IMR-90 (cell line): ENCODE results near the gene MYL11. TPM values are rescaled to one million over a fixed set of nuclear protein-coding genes. Genes with fewer than 3 reads are reported as not detected.

Experiments
- ATAC-seq: fragments of 200-7000 bp; cut with Tn5 transposase; 2 replicates; pipeline ENCODE4 v1.9.1; 2020; ENCODE audit warnings: low read depth, mild to moderate bottlenecking, moderate library complexity
- BruUV-seq: library from RNA; stranded (reverse); fragments of 400-500 nt; replicated peaks from 2 replicates; lab custom pipeline; 2021; lab: Mats Ljungman, UMichigan
- CTCF ChIA-PET: fragments of 300-600 bp; formaldehyde crosslinking; extraction: SDS; loops from one replicate; lab custom pipeline; 2021; ENCODE audit warnings: antibody characterized with exemption; lab: Yijun Ruan, JAX
- POLR2A ChIA-PET: fragments of 300-600 bp; sonication (Branson Sonifier 250); formaldehyde crosslinking; loops from one replicate; lab custom pipeline; 2022; ENCODE audit warnings: antibody characterized with exemption; ENCODE audit not compliant: unreplicated experiment; lab: Charles Lee
- DNase-seq: peaks from one replicate; pipeline ENCODE4 v3.0.0; 2013
- H2AFZ ChIP-seq: replicated peaks from 2 replicates; pipeline ENCODE3; 2013; ENCODE audit warnings: low read length, mild to moderate bottlenecking; ENCODE audit not compliant: poor library complexity
- H2AK5ac ChIP-seq: 2 replicates; pipeline ENCODE4 v1.6.1; 2013; ENCODE audit warnings: low read depth, low read length, inconsistent platforms
- H2AK9ac ChIP-seq: replicated peaks from 2 replicates; pipeline ENCODE3; 2013; ENCODE audit warnings: mild to moderate bottlenecking, low read depth, low read length, moderate library complexity; ENCODE audit not compliant: poor library complexity
- H2BK120ac ChIP-seq: 2 replicates; pipeline ENCODE4 v1.6.1; 2013; ENCODE audit warnings: low read depth, low read length, inconsistent platforms
- H2BK15ac ChIP-seq: 3 replicates; pipeline ENCODE4 v1.6.1; 2013; ENCODE audit warnings: low read depth, low read length, inconsistent platforms
- H2BK20ac ChIP-seq: 2 replicates; pipeline ENCODE4 v1.6.1; 2013; ENCODE audit warnings: low read depth, mild to moderate bottlenecking, inconsistent platforms, low read length, moderate library complexity
- H2BK5ac ChIP-seq: 2 replicates; pipeline ENCODE4 v1.6.1; 2013; ENCODE audit warnings: mild to moderate bottlenecking, low read depth, low read length, inconsistent platforms; ENCODE audit not compliant: poor library complexity, severe bottlenecking
- H3K14ac ChIP-seq: replicated peaks from 2 replicates; pipeline ENCODE4 v1.6.1; 2013; ENCODE audit warnings: low read depth, low read length, inconsistent platforms
- H3K18ac ChIP-seq: 2 replicates; pipeline ENCODE4 v1.6.1; 2013; ENCODE audit warnings: low read depth, low read length, control low read depth
- H3K23ac ChIP-seq: 2 replicates; pipeline ENCODE4 v1.6.1; 2013; ENCODE audit warnings: low read depth, low read length, inconsistent platforms
- H3K27ac ChIP-seq: 2 replicates; pipeline ENCODE4 v1.5.1; 2013; ENCODE audit warnings: mild to moderate bottlenecking, control low read depth, low read length; ENCODE audit not compliant: insufficient read depth
- H3K27me3 ChIP-seq: 2 replicates; pipeline ENCODE4 v1.6.1; 2013; ENCODE audit warnings: low read length; ENCODE audit not compliant: control insufficient read depth, insufficient read depth
- H3K36me3 ChIP-seq: 2 replicates; pipeline ENCODE4 v1.6.1; 2013; ENCODE audit warnings: low read length, mixed read lengths; ENCODE audit not compliant: control insufficient read depth, insufficient read depth
- H3K4ac ChIP-seq: 2 replicates; pipeline ENCODE4 v1.6.1; 2013; ENCODE audit warnings: low read depth, low read length, inconsistent platforms
- H3K4me1 ChIP-seq: 2 replicates; pipeline ENCODE4 v1.6.1; 2013; ENCODE audit warnings: low read length, mixed read lengths; ENCODE audit not compliant: control insufficient read depth, insufficient read depth
- H3K4me2 ChIP-seq: 2 replicates; pipeline ENCODE4 v1.6.1; 2013; ENCODE audit warnings: low read depth, mild to moderate bottlenecking, control low read depth, low read length, moderate library complexity
- H3K4me3 ChIP-seq: 2 replicates; pipeline ENCODE4 v1.5.1; 2013; ENCODE audit warnings: low read depth, mild to moderate bottlenecking, control low read depth, low read length, moderate library complexity; ENCODE audit not compliant: insufficient read depth
- H3K56ac ChIP-seq: 2 replicates; pipeline ENCODE4 v1.6.1; 2013; ENCODE audit warnings: low read length, inconsistent platforms; ENCODE audit not compliant: insufficient read depth; ENCODE audit errors: extremely low read depth
- H3K79me1 ChIP-seq, 2 experiments: 2 replicates each; pipeline ENCODE4 v1.6.1; 2013; ENCODE audit warnings: low read length in 2 of 2, inconsistent platforms in 1 of 2, low read depth in 1 of 2
- H3K9ac ChIP-seq: 2 replicates; pipeline ENCODE4 v1.6.1; 2013; ENCODE audit warnings: low read depth, low read length, control low read depth
- H3K9me1 ChIP-seq: 2 replicates; pipeline ENCODE4 v1.6.1; 2013; ENCODE audit warnings: low read length, inconsistent platforms; ENCODE audit not compliant: insufficient read depth
- H3K9me3 ChIP-seq: 2 replicates; pipeline ENCODE4 v1.6.1; 2013; ENCODE audit warnings: low read length; ENCODE audit not compliant: control insufficient read depth, insufficient read depth
- H4K20me1 ChIP-seq: 2 replicates; pipeline ENCODE4 v1.6.1; 2013; ENCODE audit warnings: low read length, inconsistent platforms; ENCODE audit not compliant: insufficient read depth
- H4K5ac ChIP-seq: 2 replicates; pipeline ENCODE4 v1.6.1; 2013; ENCODE audit warnings: mild to moderate bottlenecking, low read depth, low read length, control low read depth
- H4K8ac ChIP-seq, 2 experiments: 2 replicates each; pipeline ENCODE4 v1.6.1; 2013; ENCODE audit warnings: low read depth in 2 of 2, low read length in 2 of 2, control low read depth in 1 of 2, inconsistent platforms in 1 of 2
- H4K91ac ChIP-seq: 2 replicates; pipeline ENCODE4 v1.6.1; 2013; ENCODE audit warnings: low read depth, low read length, inconsistent platforms; ENCODE audit not compliant: insufficient read depth
- BHLHE40 ChIP-seq: fragments of 150-350 bp; IDR thresholded peaks from 2 replicates; pipeline ENCODE4 v1.6.1; 2016; ENCODE audit warnings: mild to moderate bottlenecking, low read depth, low read length
- CHD1 ChIP-seq: IDR thresholded peaks from 2 replicates; pipeline ENCODE4 v1.6.1; 2012; ENCODE audit warnings: low read depth, low read length, improper control_type of control experiment
- FOS ChIP-seq: fragments of 150-350 bp; IDR thresholded peaks from 2 replicates; pipeline ENCODE4 v1.6.1; 2016; ENCODE audit warnings: low read depth, low read length
- MAFK ChIP-seq: IDR thresholded peaks from 2 replicates; pipeline ENCODE4 v1.6.1; 2012; ENCODE audit warnings: low read depth, low read length, improper control_type of control experiment
- MAZ ChIP-seq: IDR thresholded peaks from 2 replicates; pipeline ENCODE4 v1.6.1; 2012; ENCODE audit warnings: low read depth, mild to moderate bottlenecking, low read length, improper control_type of control experiment, moderate library complexity, borderline replicate concordance
- MXI1 ChIP-seq: IDR thresholded peaks from 2 replicates; pipeline ENCODE4 v1.6.1; 2012; ENCODE audit warnings: low read depth, mild to moderate bottlenecking, low read length, moderate library complexity, borderline replicate concordance
- POLR2A ChIP-seq: IDR thresholded peaks from 2 replicates; pipeline ENCODE4 v1.6.1; 2012; ENCODE audit warnings: mild to moderate bottlenecking, low read depth, low read length
- RAD21 ChIP-seq: IDR thresholded peaks from 2 replicates; pipeline ENCODE4 v1.6.1; 2012; ENCODE audit warnings: low read length, improper control_type of control experiment
- SMC3 ChIP-seq: fragments of 150-350 bp; IDR thresholded peaks from 2 replicates; pipeline ENCODE4 v1.6.1; 2016; ENCODE audit warnings: low read depth, mild to moderate bottlenecking, antibody characterized with exemption, low read length, moderate library complexity
- WGBS, 2 experiments: methylation state at CpG; one replicate each; pipeline versions ENCODE4 v1.1.5 to v1.1.7; 2013; ENCODE audit warnings: missing lambda C conversion rate in 2 of 2; ENCODE audit not compliant: insufficient read length in 1 of 2; ENCODE audit errors: extremely low coverage in 2 of 2; 5-methylcytosine and 5-hydroxymethylcytosine counted together
- dilution Hi-C: fragments of 300-500 bp; cut with HindIII; formaldehyde crosslinking; loops from one replicate; pipeline ENCODE4 v1.14.3; 2018; ENCODE audit warnings: low sequenced_read_pairs; ENCODE audit not compliant: unreplicated experiment
- in situ Hi-C: fragments of 300-500 bp; cut with MboI; formaldehyde crosslinking; loops from 3 replicates; pipeline ENCODE4 v1.14.3; 2019; ENCODE audit warnings: low sequenced_read_pairs, inconsistent platforms, mixed read lengths
- intact Hi-C: fragments of 100-400 bp; cut with micrococcal nuclease; formaldehyde crosslinking; loops from 2 replicates; pipeline ENCODE4 v1.10.0; 2022
- polyA plus RNA-seq, 3 experiments: library from polyadenylated mRNA; depleted of rRNA; stranded (reverse); fragments of >200 nt; gene quantifications; 2 replicates each; pipeline ENCODE4 v1.2.3, GENCODE V29; 2012; ENCODE audit warnings: low replicate concordance in 1 of 3
- total RNA-seq: library from RNA; depleted of rRNA; stranded (reverse); fragments of >200 nt; gene quantifications from 2 replicates; pipeline ENCODE4 v1.2.3, GENCODE V29; 2012
- TF ChIP-seq, protein P1 (sequence below): fragments of 150-350 bp; IDR thresholded peaks from 2 replicates; pipeline ENCODE4 v1.6.1; 2016; ENCODE audit warnings: low read depth, mild to moderate bottlenecking, low read length, moderate library complexity, borderline replicate concordance
- TF ChIP-seq, protein P2 (sequence below): fragments of 150-350 bp; IDR thresholded peaks from 2 replicates; pipeline ENCODE4 v1.6.1; 2017; ENCODE audit warnings: mild to moderate bottlenecking, antibody characterized with exemption, low read length, low read depth
- TF ChIP-seq, protein P3 (sequence below): conservative IDR thresholded peaks from 2 replicates; pipeline ENCODE4 v1.5.1; 2012; ENCODE audit warnings: mild to moderate bottlenecking, low read depth, low read length, improper control_type of control experiment

Gene MYL11
- total and polyA plus RNA-seq, 2 of the 4 experiments (the other 2 are of a cell fraction) = 1.1 TPM; not detected in 1

DNA sequence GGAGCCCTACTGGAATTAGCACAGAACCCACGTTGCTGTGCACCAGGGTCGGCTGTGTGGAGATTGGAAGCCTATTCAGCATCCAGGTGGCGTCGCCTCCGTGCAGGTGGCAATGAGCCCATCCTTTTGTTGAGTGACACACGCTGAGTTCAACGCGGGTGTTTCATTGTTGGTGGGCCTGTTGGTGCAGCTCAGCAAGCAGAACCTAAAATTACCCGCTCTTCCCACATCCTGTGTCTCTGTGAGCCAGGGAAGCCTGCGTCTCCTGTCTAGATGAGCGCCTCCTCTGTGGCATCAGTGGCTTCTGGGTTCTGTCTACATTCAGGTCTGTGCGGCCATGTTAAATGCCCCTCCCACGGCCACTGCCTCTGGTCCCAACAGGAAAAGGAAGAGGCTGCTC lies 34.0 kb upstream of the MYL11 start:
- Histone ChIP-seq H2AFZ (no peak overlapping the region), H4K91ac (no peak overlapping the region), H2BK120ac (no peak overlapping the region), H3K14ac (no peak overlapping the region), H3K9me1 (peaks cover 6% of the 10 kb centered on the region; the same call in 1 of the 2 replicates), H2BK15ac (no peak overlapping the region), H3K9ac (no peak overlapping the region), H3K79me1 (peaks cover 3 to 4% of the 10 kb centered on the region in 2 experiments; a peak in 2 of 4 replicates), H3K27ac (no peak overlapping the region), H3K27me3 (no peaks in the 10 kb centered on the region), H3K56ac (no peak overlapping the region), H2BK20ac (no peak overlapping the region), H4K5ac (no peak overlapping the region), H3K4ac (no peak overlapping the region), H3K4me1 (peaks cover 3% of the 10 kb centered on the region; the same call in 1 of the 2 replicates), H3K23ac (no peak overlapping the region), H3K4me3 (no peak overlapping the region), H2AK9ac (no peak overlapping the region), H3K4me2 (no peak overlapping the region), H3K36me3 (no peaks in the 10 kb centered on the region), H2AK5ac (no peak overlapping the region), H4K20me1 (no peaks in the 10 kb centered on the region), H3K9me3 (no peaks in the 10 kb centered on the region), H4K8ac (no peak overlapping the region), H3K18ac (no peak overlapping the region), H2BK5ac (no peak overlapping the region)
- dilution Hi-C loops (no loop called here), intact Hi-C loops (no loop called here), in situ Hi-C loops (no loop called here)
- CTCF ChIA-PET = no interaction called here
- no TSS peak for BruUV-seq
- 88% methylated on average over 4 of the region's 13 CpGs; no CpG with 5 or more reads in 1 of the 2 experiments for WGBS, 2 experiments
- POLR2A ChIA-PET = no interaction called here
- TF ChIP-seq, protein P1, sequence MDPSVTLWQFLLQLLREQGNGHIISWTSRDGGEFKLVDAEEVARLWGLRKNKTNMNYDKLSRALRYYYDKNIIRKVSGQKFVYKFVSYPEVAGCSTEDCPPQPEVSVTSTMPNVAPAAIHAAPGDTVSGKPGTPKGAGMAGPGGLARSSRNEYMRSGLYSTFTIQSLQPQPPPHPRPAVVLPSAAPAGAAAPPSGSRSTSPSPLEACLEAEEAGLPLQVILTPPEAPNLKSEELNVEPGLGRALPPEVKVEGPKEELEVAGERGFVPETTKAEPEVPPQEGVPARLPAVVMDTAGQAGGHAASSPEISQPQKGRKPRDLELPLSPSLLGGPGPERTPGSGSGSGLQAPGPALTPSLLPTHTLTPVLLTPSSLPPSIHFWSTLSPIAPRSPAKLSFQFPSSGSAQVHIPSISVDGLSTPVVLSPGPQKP = no peak
- TF ChIP-seq BHLHE40 = no peak
- no peak for TF ChIP-seq MXI1
- TF ChIP-seq POLR2A = no peak
- no peak for TF ChIP-seq SMC3
- no peak for TF ChIP-seq MAZ
- no peak for TF ChIP-seq RAD21
- no peak for TF ChIP-seq MAFK
- TF ChIP-seq, protein P2, sequence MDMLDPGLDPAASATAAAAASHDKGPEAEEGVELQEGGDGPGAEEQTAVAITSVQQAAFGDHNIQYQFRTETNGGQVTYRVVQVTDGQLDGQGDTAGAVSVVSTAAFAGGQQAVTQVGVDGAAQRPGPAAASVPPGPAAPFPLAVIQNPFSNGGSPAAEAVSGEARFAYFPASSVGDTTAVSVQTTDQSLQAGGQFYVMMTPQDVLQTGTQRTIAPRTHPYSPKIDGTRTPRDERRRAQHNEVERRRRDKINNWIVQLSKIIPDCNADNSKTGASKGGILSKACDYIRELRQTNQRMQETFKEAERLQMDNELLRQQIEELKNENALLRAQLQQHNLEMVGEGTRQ = no peak
- TF ChIP-seq FOS = no peak
- TF ChIP-seq, protein P3, sequence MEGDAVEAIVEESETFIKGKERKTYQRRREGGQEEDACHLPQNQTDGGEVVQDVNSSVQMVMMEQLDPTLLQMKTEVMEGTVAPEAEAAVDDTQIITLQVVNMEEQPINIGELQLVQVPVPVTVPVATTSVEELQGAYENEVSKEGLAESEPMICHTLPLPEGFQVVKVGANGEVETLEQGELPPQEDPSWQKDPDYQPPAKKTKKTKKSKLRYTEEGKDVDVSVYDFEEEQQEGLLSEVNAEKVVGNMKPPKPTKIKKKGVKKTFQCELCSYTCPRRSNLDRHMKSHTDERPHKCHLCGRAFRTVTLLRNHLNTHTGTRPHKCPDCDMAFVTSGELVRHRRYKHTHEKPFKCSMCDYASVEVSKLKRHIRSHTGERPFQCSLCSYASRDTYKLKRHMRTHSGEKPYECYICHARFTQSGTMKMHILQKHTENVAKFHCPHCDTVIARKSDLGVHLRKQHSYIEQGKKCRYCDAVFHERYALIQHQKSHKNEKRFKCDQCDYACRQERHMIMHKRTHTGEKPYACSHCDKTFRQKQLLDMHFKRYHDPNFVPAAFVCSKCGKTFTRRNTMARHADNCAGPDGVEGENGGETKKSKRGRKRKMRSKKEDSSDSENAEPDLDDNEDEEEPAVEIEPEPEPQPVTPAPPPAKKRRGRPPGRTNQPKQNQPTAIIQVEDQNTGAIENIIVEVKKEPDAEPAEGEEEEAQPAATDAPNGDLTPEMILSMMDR = no peak
- TF ChIP-seq CHD1 = no peak
- DNase-seq (no peak), ATAC-seq (no peak)
